PC-3 (cell line): ENCODE measurements around the gene TMEM132E.

Source experiments
- CTCF ChIP-seq: fragments of 300-600 bp; sonication (generic); conservative IDR thresholded peaks from 2 replicates; pipeline ENCODE4 v1.5.1; 2017; ENCODE audit warnings: antibody characterized with exemption, low read depth, mild to moderate bottlenecking, low read length
- EZH2 ChIP-seq: fragments of 300-600 bp; sonication (generic); IDR thresholded peaks from one replicate; pipeline ENCODE4 v1.6.1; 2017; ENCODE audit warnings: antibody characterized with exemption, mild to moderate bottlenecking, low read length; ENCODE audit not compliant: unreplicated experiment

GRCh38 chr17:34556384-34556783 is 23.0 kb upstream of the TMEM132E start:
- no peak for TF ChIP-seq CTCF
- no peak for TF ChIP-seq EZH2
